ENCODE results near the gene DEPDC4.

Gene DEPDC4

GRCh38 chr12:100197486-100197885 lies 69.4 kb downstream of the DEPDC4 start:
- no peak overlapping the region for H3K4me3 ChIP-seq (ENCODE audit: low read depth, low read length)
- peaks cover 2% of the 10 kb centered on the region; the same call in 1 of the 2 replicates for H3K4me1 ChIP-seq (ENCODE audit: control insufficient read depth, insufficient read depth, low read length)
- TF ChIP-seq ZNF623 (tag by site-specific recombination; IDR thresholded peaks at IDR 0.05) (no peak), HOXD13 (CRISPR knock-in tag; IDR thresholded peaks at IDR 0.05; ENCODE audit: borderline replicate concordance) (no peak), MYNN (tag by site-specific recombination; IDR thresholded peaks at IDR 0.05; ENCODE audit: borderline replicate concordance) (no peak), ZNF529 (tag by site-specific recombination; IDR thresholded peaks at IDR 0.05; ENCODE audit: insufficient replicate concordance) (no peak), ZNF629 (tag by site-specific recombination; IDR thresholded peaks at IDR 0.05) (no peak), ZBTB7A (tag by site-specific recombination; IDR thresholded peaks at IDR 0.05; ENCODE audit: low read depth) (no peak), ZNF391 (tag by site-specific recombination; IDR thresholded peaks at IDR 0.05; ENCODE audit: borderline replicate concordance, low read depth) (no peak), ZNF548 (tag by site-specific recombination; IDR thresholded peaks at IDR 0.05) (no peak), ZNF324 (tag by site-specific recombination; IDR thresholded peaks at IDR 0.05) (no peak)
- TF ChIP-seq, protein P1, sequence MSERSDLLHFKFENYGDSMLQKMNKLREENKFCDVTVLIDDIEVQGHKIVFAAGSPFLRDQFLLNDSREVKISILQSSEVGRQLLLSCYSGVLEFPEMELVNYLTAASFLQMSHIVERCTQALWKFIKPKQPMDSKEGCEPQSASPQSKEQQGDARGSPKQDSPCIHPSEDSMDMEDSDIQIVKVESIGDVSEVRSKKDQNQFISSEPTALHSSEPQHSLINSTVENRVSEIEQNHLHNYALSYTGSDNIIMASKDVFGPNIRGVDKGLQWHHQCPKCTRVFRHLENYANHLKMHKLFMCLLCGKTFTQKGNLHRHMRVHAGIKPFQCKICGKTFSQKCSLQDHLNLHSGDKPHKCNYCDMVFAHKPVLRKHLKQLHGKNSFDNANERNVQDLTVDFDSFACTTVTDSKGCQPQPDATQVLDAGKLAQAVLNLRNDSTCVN (tag by site-specific recombination; optimal IDR thresholded peaks at IDR 0.05), result no peak
- TF ChIP-seq, protein P2, sequence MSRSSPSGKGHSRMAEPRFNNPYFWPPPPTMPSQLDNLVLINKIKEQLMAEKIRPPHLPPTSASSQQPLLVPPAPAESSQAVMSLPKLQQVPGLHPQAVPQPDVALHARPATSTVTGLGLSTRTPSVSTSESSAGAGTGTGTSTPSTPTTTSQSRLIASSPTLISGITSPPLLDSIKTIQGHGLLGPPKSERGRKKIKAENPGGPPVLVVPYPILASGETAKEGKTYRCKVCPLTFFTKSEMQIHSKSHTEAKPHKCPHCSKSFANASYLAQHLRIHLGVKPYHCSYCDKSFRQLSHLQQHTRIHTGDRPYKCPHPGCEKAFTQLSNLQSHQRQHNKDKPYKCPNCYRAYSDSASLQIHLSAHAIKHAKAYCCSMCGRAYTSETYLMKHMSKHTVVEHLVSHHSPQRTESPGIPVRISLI (tag by site-specific recombination; IDR thresholded peaks at IDR 0.05), result no peak
- no peak overlapping the region for H3K27ac ChIP-seq (ENCODE audit: extremely low read depth, low read depth, low read length)
- ChIA-PET POLR2A (no interaction called here), CTCF (interaction anchor here (0.5 kb wide), 1 partner anchor 216 kb away, joined by 3 read pairs; no protein-coding TSS in a partner anchor)
- H3K36me3 ChIP-seq (ENCODE audit: control insufficient read depth in 2 of 2, insufficient read depth in 1 of 2, low read length in 2 of 2), result peaks cover 0 to 12% of the 10 kb centered on the region in 2 experiments; a peak in 2 of 3 replicates
- no peaks in the 10 kb centered on the region for H3K9me3 ChIP-seq (ENCODE audit: control insufficient read depth, insufficient read depth, low read depth, low read length)

GRCh38 chr12:100193085-100193484 lies 73.8 kb downstream of the DEPDC4 start:
- POLR2A ChIA-PET, result no interaction called here
- Histone ChIP-seq H3K4me3 (ENCODE audit: low read depth, low read length) (no peak overlapping the region), H3K4me1 (ENCODE audit: control insufficient read depth, insufficient read depth, low read length) (no peaks in the 10 kb centered on the region), H3K36me3 (ENCODE audit: control insufficient read depth in 2 of 2, insufficient read depth in 1 of 2, low read length in 2 of 2) (peaks cover 0 to 12% of the 10 kb centered on the region in 2 experiments; a peak in 1 of 3 replicates), H3K27ac (ENCODE audit: extremely low read depth, low read depth, low read length) (no peak overlapping the region), H3K9me3 (ENCODE audit: control insufficient read depth, insufficient read depth, low read depth, low read length) (no peaks in the 10 kb centered on the region)
- no peak for TF ChIP-seq ZNF600 (tag by site-specific recombination; IDR thresholded peaks at IDR 0.05)
- TF ChIP-seq ZNF501 (tag by site-specific recombination; IDR thresholded peaks at IDR 0.05), result no peak
- no peak for TF ChIP-seq ZNF398 (tag by site-specific recombination; IDR thresholded peaks at IDR 0.05)
- no peak for TF ChIP-seq TCF7L2 (IDR thresholded peaks at IDR 0.05; ENCODE audit: borderline replicate concordance, low read depth, low read length)
- no peak for TF ChIP-seq FEZF1 (tag by site-specific recombination; IDR thresholded peaks at IDR 0.05)
- no peak for TF ChIP-seq ZNF211 (tag by site-specific recombination; IDR thresholded peaks at IDR 0.05; ENCODE audit: low read depth)
- no peak for TF ChIP-seq HOXD13 (CRISPR knock-in tag; IDR thresholded peaks at IDR 0.05; ENCODE audit: borderline replicate concordance)
- TF ChIP-seq ZNF529 (tag by site-specific recombination; IDR thresholded peaks at IDR 0.05; ENCODE audit: insufficient replicate concordance), result no peak
- TF ChIP-seq ZFP37 (tag by site-specific recombination; IDR thresholded peaks at IDR 0.05), result no peak
- TF ChIP-seq ZNF148 (tag by site-specific recombination; IDR thresholded peaks at IDR 0.05; ENCODE audit: borderline replicate concordance), result no peak
- TF ChIP-seq, protein P1 (tag by site-specific recombination; optimal IDR thresholded peaks at IDR 0.05), result no peak
- TF ChIP-seq ZNF629 (tag by site-specific recombination; IDR thresholded peaks at IDR 0.05), result no peak
- CTCF ChIA-PET, result interaction anchor here (0.6 to 0.9 kb wide), 2 partner anchors 15 to 401 kb away, joined by 3 to 5 read pairs; no protein-coding TSS in a partner anchor

All from HEK293 (cell line).